IMR-90 (cell line): ENCODE data around the gene GREB1L. TPM values are rescaled to one million over a fixed set of nuclear protein-coding genes. Genes with fewer than 3 reads are reported as not detected.

ENCODE experiments used
- ATAC-seq: fragments of 200-7000 bp; cut with Tn5 transposase; 2 replicates; pipeline ENCODE4 v1.9.1; 2020; ENCODE audit warnings: low read depth, mild to moderate bottlenecking, moderate library complexity
- BruUV-seq: library from RNA; stranded (reverse); fragments of 400-500 nt; replicated peaks from 2 replicates; lab custom pipeline; 2021; lab: Mats Ljungman, UMichigan
- CTCF ChIA-PET: fragments of 300-600 bp; formaldehyde crosslinking; extraction: SDS; loops from one replicate; lab custom pipeline; 2021; ENCODE audit warnings: antibody characterized with exemption; lab: Yijun Ruan, JAX
- POLR2A ChIA-PET: fragments of 300-600 bp; sonication (Branson Sonifier 250); formaldehyde crosslinking; loops from one replicate; lab custom pipeline; 2022; ENCODE audit warnings: antibody characterized with exemption; ENCODE audit not compliant: unreplicated experiment; lab: Charles Lee
- DNase-seq: peaks from one replicate; pipeline ENCODE4 v3.0.0; 2013
- H2AFZ ChIP-seq: replicated peaks from 2 replicates; pipeline ENCODE3; 2013; ENCODE audit warnings: low read length, mild to moderate bottlenecking; ENCODE audit not compliant: poor library complexity
- H2AK5ac ChIP-seq: 2 replicates; pipeline ENCODE4 v1.6.1; 2013; ENCODE audit warnings: low read depth, low read length, inconsistent platforms
- H2AK9ac ChIP-seq: replicated peaks from 2 replicates; pipeline ENCODE3; 2013; ENCODE audit warnings: mild to moderate bottlenecking, low read depth, low read length, moderate library complexity; ENCODE audit not compliant: poor library complexity
- H2BK120ac ChIP-seq: 2 replicates; pipeline ENCODE4 v1.6.1; 2013; ENCODE audit warnings: low read depth, low read length, inconsistent platforms
- H2BK15ac ChIP-seq: 3 replicates; pipeline ENCODE4 v1.6.1; 2013; ENCODE audit warnings: low read depth, low read length, inconsistent platforms
- H2BK20ac ChIP-seq: 2 replicates; pipeline ENCODE4 v1.6.1; 2013; ENCODE audit warnings: low read depth, mild to moderate bottlenecking, inconsistent platforms, low read length, moderate library complexity
- H2BK5ac ChIP-seq: 2 replicates; pipeline ENCODE4 v1.6.1; 2013; ENCODE audit warnings: mild to moderate bottlenecking, low read depth, low read length, inconsistent platforms; ENCODE audit not compliant: poor library complexity, severe bottlenecking
- H3K14ac ChIP-seq: replicated peaks from 2 replicates; pipeline ENCODE4 v1.6.1; 2013; ENCODE audit warnings: low read depth, low read length, inconsistent platforms
- H3K18ac ChIP-seq: 2 replicates; pipeline ENCODE4 v1.6.1; 2013; ENCODE audit warnings: low read depth, low read length, control low read depth
- H3K23ac ChIP-seq: 2 replicates; pipeline ENCODE4 v1.6.1; 2013; ENCODE audit warnings: low read depth, low read length, inconsistent platforms
- H3K27ac ChIP-seq: 2 replicates; pipeline ENCODE4 v1.5.1; 2013; ENCODE audit warnings: mild to moderate bottlenecking, control low read depth, low read length; ENCODE audit not compliant: insufficient read depth
- H3K27me3 ChIP-seq: 2 replicates; pipeline ENCODE4 v1.6.1; 2013; ENCODE audit warnings: low read length; ENCODE audit not compliant: control insufficient read depth, insufficient read depth
- H3K36me3 ChIP-seq: 2 replicates; pipeline ENCODE4 v1.6.1; 2013; ENCODE audit warnings: low read length, mixed read lengths; ENCODE audit not compliant: control insufficient read depth, insufficient read depth
- H3K4ac ChIP-seq: 2 replicates; pipeline ENCODE4 v1.6.1; 2013; ENCODE audit warnings: low read depth, low read length, inconsistent platforms
- H3K4me1 ChIP-seq: 2 replicates; pipeline ENCODE4 v1.6.1; 2013; ENCODE audit warnings: low read length, mixed read lengths; ENCODE audit not compliant: control insufficient read depth, insufficient read depth
- H3K4me2 ChIP-seq: 2 replicates; pipeline ENCODE4 v1.6.1; 2013; ENCODE audit warnings: low read depth, mild to moderate bottlenecking, control low read depth, low read length, moderate library complexity
- H3K4me3 ChIP-seq: 2 replicates; pipeline ENCODE4 v1.5.1; 2013; ENCODE audit warnings: low read depth, mild to moderate bottlenecking, control low read depth, low read length, moderate library complexity; ENCODE audit not compliant: insufficient read depth
- H3K56ac ChIP-seq: 2 replicates; pipeline ENCODE4 v1.6.1; 2013; ENCODE audit warnings: low read length, inconsistent platforms; ENCODE audit not compliant: insufficient read depth; ENCODE audit errors: extremely low read depth
- H3K79me1 ChIP-seq, 2 experiments: 2 replicates each; pipeline ENCODE4 v1.6.1; 2013; ENCODE audit warnings: low read length in 2 of 2, inconsistent platforms in 1 of 2, low read depth in 1 of 2
- H3K9ac ChIP-seq: 2 replicates; pipeline ENCODE4 v1.6.1; 2013; ENCODE audit warnings: low read depth, low read length, control low read depth
- H3K9me1 ChIP-seq: 2 replicates; pipeline ENCODE4 v1.6.1; 2013; ENCODE audit warnings: low read length, inconsistent platforms; ENCODE audit not compliant: insufficient read depth
- H3K9me3 ChIP-seq: 2 replicates; pipeline ENCODE4 v1.6.1; 2013; ENCODE audit warnings: low read length; ENCODE audit not compliant: control insufficient read depth, insufficient read depth
- H4K20me1 ChIP-seq: 2 replicates; pipeline ENCODE4 v1.6.1; 2013; ENCODE audit warnings: low read length, inconsistent platforms; ENCODE audit not compliant: insufficient read depth
- H4K5ac ChIP-seq: 2 replicates; pipeline ENCODE4 v1.6.1; 2013; ENCODE audit warnings: mild to moderate bottlenecking, low read depth, low read length, control low read depth
- H4K8ac ChIP-seq, 2 experiments: 2 replicates each; pipeline ENCODE4 v1.6.1; 2013; ENCODE audit warnings: low read depth in 2 of 2, low read length in 2 of 2, control low read depth in 1 of 2, inconsistent platforms in 1 of 2
- H4K91ac ChIP-seq: 2 replicates; pipeline ENCODE4 v1.6.1; 2013; ENCODE audit warnings: low read depth, low read length, inconsistent platforms; ENCODE audit not compliant: insufficient read depth
- MXI1 ChIP-seq: IDR thresholded peaks from 2 replicates; pipeline ENCODE4 v1.6.1; 2012; ENCODE audit warnings: low read depth, mild to moderate bottlenecking, low read length, moderate library complexity, borderline replicate concordance
- NFE2L2 ChIP-seq: fragments of 150-350 bp; IDR thresholded peaks from 2 replicates; pipeline ENCODE4 v1.6.1; 2016; ENCODE audit warnings: low read depth, mild to moderate bottlenecking, low read length
- RAD21 ChIP-seq: IDR thresholded peaks from 2 replicates; pipeline ENCODE4 v1.6.1; 2012; ENCODE audit warnings: low read length, improper control_type of control experiment
- WGBS, 2 experiments: methylation state at CpG; one replicate each; pipeline versions ENCODE4 v1.1.5 to v1.1.7; 2013; ENCODE audit warnings: missing lambda C conversion rate in 2 of 2; ENCODE audit not compliant: insufficient read length in 1 of 2; ENCODE audit errors: extremely low coverage in 2 of 2; 5-methylcytosine and 5-hydroxymethylcytosine counted together
- dilution Hi-C: fragments of 300-500 bp; cut with HindIII; formaldehyde crosslinking; loops from one replicate; pipeline ENCODE4 v1.14.3; 2018; ENCODE audit warnings: low sequenced_read_pairs; ENCODE audit not compliant: unreplicated experiment
- in situ Hi-C: fragments of 300-500 bp; cut with MboI; formaldehyde crosslinking; loops from 3 replicates; pipeline ENCODE4 v1.14.3; 2019; ENCODE audit warnings: low sequenced_read_pairs, inconsistent platforms, mixed read lengths
- intact Hi-C: fragments of 100-400 bp; cut with micrococcal nuclease; formaldehyde crosslinking; loops from 2 replicates; pipeline ENCODE4 v1.10.0; 2022
- polyA plus RNA-seq, 3 experiments: library from polyadenylated mRNA; depleted of rRNA; stranded (reverse); fragments of >200 nt; gene quantifications; 2 replicates each; pipeline ENCODE4 v1.2.3, GENCODE V29; 2012; ENCODE audit warnings: low replicate concordance in 1 of 3
- total RNA-seq: library from RNA; depleted of rRNA; stranded (reverse); fragments of >200 nt; gene quantifications from 2 replicates; pipeline ENCODE4 v1.2.3, GENCODE V29; 2012

GREB1L gene
- total and polyA plus RNA-seq, 2 of the 4 experiments (the other 2 are of a cell fraction) = under 0.01 to 0.02 TPM

DNA sequence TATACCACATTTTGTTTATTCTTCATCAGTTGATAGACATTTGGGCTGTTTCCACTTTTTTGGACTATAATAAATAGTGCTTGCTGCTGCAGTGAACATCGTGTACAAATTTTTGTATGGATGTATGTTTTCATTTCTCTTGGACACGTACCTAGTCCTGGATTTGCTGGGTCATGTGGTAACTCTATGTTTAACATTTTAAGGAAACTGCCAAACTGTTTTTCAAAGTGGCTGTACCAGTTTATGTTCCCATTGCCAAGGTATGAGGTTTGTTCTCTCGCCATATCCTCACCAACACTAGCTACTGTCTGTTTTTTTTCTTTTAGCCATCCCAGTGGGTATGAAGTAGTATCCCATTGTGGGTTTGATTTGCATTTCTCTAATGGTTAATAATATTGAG, 42.5 kb downstream of the GREB1L start:
- Histone ChIP-seq H2BK15ac (no peak overlapping the region), H2BK5ac (no peak overlapping the region), H3K9me1 (no peaks in the 10 kb centered on the region), H3K4me1 (no peaks in the 10 kb centered on the region), H4K20me1 (no peaks in the 10 kb centered on the region), H3K27me3 (no peaks in the 10 kb centered on the region; the same call in 1 of the 2 replicates), H4K8ac (no peak overlapping the region), H2BK120ac (no peak overlapping the region), H4K5ac (no peak overlapping the region), H3K4ac (no peak overlapping the region), H3K4me2 (no peak overlapping the region), H2AK9ac (no peak overlapping the region), H3K27ac (no peak overlapping the region), H4K91ac (no peak overlapping the region), H2AK5ac (no peak overlapping the region), H3K9me3 (no peaks in the 10 kb centered on the region), H3K79me1 (no peaks in the 10 kb centered on the region), H3K36me3 (no peaks in the 10 kb centered on the region), H3K18ac (no peak overlapping the region), H3K9ac (no peak overlapping the region), H3K23ac (no peak overlapping the region), H3K14ac (no peak overlapping the region), H3K4me3 (no peak overlapping the region), H2BK20ac (no peak overlapping the region), H3K56ac (no peak overlapping the region), H2AFZ (no peak overlapping the region)
- dilution Hi-C loops (no loop called here), intact Hi-C loops (no loop called here), in situ Hi-C loops (no loop called here)
- BruUV-seq = no TSS peak
- POLR2A ChIA-PET = no interaction called here
- no peak for ATAC-seq
- DNase-seq = no peak
- TF ChIP-seq MXI1 (no peak), RAD21 (no peak), NFE2L2 (no peak)
- WGBS, 2 experiments = no CpG with 5 or more reads among the region's 3 CpGs
- CTCF ChIA-PET = no interaction called here
